Hematopoietic multipotent progenitor cell treated with erythropoietin and hydrocortisone succinate and interleukin-3 and kit ligand, for 15 days (in vitro differentiated cells): ENCODE results near the gene CLDN6.
"Not testable (repeated sequence)": the region's sequence is repeated elsewhere in the genome, so short reads cannot be mapped to it uniquely, and the experiment has no call there.

ENCODE experiments used
- DNase-seq: peaks from one replicate; pipeline ENCODE4 v3.0.0-alpha.2; 2015; ENCODE audit warnings: low spot score

The CLDN6 gene

GRCh38 chr16:3017794-3018506 is at the start of gene CLDN6:
TSS of gene CLDN6 (minus strand) at chr16:3018183. CDS start at chr16:3016021, 2,162 bp downstream.
- DNase-seq = peak; percentile 9

GRCh38 chr16:3066440-3066748 is 48.4 kb upstream of the CLDN6 start:
- DNase-seq = no peak

GRCh38 chr16:3065742-3066439 is 47.9 kb upstream of the CLDN6 start:
- DNase-seq = no peak

- no peak for DNase-seq
Measured at GRCh38 chr16:3065069-3065741, 47.2 kb upstream of the CLDN6 start, which contains the start of gene IL32. TSS of gene IL32 (plus strand) at chr16:3065640. CDS start at chr16:3065812, 172 bp downstream.

GRCh38 chr16:3063625-3064386 is 45.8 kb upstream of the CLDN6 start:
- DNase-seq = no peak

GRCh38 chr16:3062553-3062952 is 44.6 kb upstream of the CLDN6 start:
- DNase-seq = no peak

GRCh38 chr16:3060339-3061127 is 42.5 kb upstream of the CLDN6 start:
- no peak for DNase-seq

GRCh38 chr16:3059723-3060242 is 41.8 kb upstream of the CLDN6 start:
- DNase-seq = no peak

- DNase-seq = peak; percentile 77
Measured at GRCh38 chr16:3059041-3059722, 41.2 kb upstream of the CLDN6 start.

GRCh38 chr16:3058139-3059030 is 40.4 kb upstream of the CLDN6 start:
- DNase-seq = no peak

- no peak for DNase-seq
Measured at GRCh38 chr16:3057181-3058138, 39.5 kb upstream of the CLDN6 start.

GRCh38 chr16:3056336-3057180 is 38.6 kb upstream of the CLDN6 start:
- no peak for DNase-seq

GRCh38 chr16:3055734-3056115 is 37.7 kb upstream of the CLDN6 start:
- not testable (repeated sequence) for DNase-seq

- no peak for DNase-seq
Measured at GRCh38 chr16:3054965-3055733, 37.2 kb upstream of the CLDN6 start.

- DNase-seq = not testable (repeated sequence)
Measured at GRCh38 chr16:3053330-3053710, 35.3 kb upstream of the CLDN6 start.

GRCh38 chr16:3052571-3053329 is 34.8 kb upstream of the CLDN6 start:
- not testable (repeated sequence) for DNase-seq
